Activated naive CD4-positive, alpha-beta T cell treated with anti-CD3 and anti-CD28 coated beads, Interleukin-2, amount 50 U/mL, for 24 hours (primary cell): Measurements from ENCODE around the gene SMIM35.

Source experiments
- H3K27ac Mint-ChIP-seq: one replicate; pipeline ENCODE4 v1.8.0; 2021; ENCODE audit warnings: mild to moderate bottlenecking, mixed read lengths
- H3K27me3 Mint-ChIP-seq: one replicate; pipeline ENCODE4 v1.8.0; 2021; ENCODE audit warnings: mixed read lengths
- H3K36me3 Mint-ChIP-seq: one replicate; pipeline ENCODE4 v1.8.0; 2021; ENCODE audit warnings: mixed read lengths
- H3K4me1 Mint-ChIP-seq: one replicate; pipeline ENCODE4 v1.8.0; 2021; ENCODE audit warnings: mixed read lengths
- H3K4me3 Mint-ChIP-seq: one replicate; pipeline ENCODE4 v1.8.0; 2021; ENCODE audit warnings: mild to moderate bottlenecking, mixed read lengths
- H3K9me3 Mint-ChIP-seq: one replicate; pipeline ENCODE4 v1.8.0; 2021; ENCODE audit warnings: mixed read lengths

The SMIM35 gene

DNA sequence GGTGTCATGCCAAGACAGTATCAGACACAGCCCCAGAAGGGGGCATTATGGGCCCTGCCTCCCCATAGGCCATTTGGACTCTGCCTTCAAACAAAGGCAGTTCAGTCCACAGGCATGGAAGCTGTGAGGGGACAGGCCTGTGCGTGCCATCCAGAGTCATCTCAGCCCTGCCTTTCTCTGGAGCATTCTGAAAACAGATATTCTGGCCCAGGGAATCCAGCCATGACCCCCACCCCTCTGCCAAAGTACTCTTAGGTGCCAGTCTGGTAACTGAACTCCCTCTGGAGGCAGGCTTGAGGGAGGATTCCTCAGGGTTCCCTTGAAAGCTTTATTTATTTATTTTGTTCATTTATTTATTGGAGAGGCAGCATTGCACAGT is 85.9 kb downstream of the SMIM35 start:
- peaks cover 27% of the 10 kb centered on the region for H3K36me3 Mint-ChIP-seq
- no peak overlapping the region for H3K4me3 Mint-ChIP-seq
- no peaks in the 10 kb centered on the region for H3K27me3 Mint-ChIP-seq
- no peak overlapping the region for H3K27ac Mint-ChIP-seq
- H3K4me1 Mint-ChIP-seq: peaks cover 84% of the 10 kb centered on the region
- H3K9me3 Mint-ChIP-seq: peaks cover 9% of the 10 kb centered on the region

DNA sequence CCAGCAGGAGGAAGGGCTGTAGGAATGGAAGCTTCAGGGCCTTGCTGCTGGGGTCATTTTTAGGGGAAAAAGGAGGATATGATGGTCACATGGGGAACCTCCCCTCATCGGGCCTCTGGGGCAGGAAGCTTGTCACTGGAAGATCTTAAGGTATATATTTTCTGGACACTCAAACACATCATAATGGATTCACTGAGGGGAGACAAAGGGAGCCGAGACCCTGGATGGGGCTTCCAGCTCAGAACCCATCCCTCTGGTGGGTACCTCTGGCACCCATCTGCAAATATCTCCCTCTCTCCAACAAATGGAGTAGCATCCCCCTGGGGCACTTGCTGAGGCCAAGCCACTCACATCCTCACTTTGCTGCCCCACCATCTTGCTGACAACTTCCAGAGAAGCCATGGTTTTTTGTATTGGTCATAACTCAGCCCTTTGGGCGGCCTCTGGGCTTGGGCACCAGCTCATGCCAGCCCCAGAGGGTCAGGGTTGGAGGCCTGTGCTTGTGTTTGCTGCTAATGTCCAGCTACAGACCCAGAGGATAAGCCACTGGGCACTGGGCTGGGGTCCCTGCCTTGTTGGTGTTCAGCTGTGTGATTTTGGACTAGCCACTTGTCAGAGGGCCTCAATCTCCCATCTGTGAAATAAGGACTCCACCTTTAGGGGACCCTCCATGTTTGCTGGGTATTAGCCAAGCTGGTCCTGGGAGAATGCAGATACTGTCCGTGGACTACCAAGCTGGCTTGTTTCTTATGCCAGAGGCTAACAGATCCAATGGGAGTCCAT is 86.5 kb downstream of the SMIM35 start:
- Mint-ChIP-seq H3K27ac (no peak overlapping the region), H3K9me3 (peaks cover 9% of the 10 kb centered on the region), H3K4me3 (no peak overlapping the region), H3K27me3 (no peaks in the 10 kb centered on the region), H3K36me3 (peaks cover 29% of the 10 kb centered on the region), H3K4me1 (peaks cover 82% of the 10 kb centered on the region)

DNA sequence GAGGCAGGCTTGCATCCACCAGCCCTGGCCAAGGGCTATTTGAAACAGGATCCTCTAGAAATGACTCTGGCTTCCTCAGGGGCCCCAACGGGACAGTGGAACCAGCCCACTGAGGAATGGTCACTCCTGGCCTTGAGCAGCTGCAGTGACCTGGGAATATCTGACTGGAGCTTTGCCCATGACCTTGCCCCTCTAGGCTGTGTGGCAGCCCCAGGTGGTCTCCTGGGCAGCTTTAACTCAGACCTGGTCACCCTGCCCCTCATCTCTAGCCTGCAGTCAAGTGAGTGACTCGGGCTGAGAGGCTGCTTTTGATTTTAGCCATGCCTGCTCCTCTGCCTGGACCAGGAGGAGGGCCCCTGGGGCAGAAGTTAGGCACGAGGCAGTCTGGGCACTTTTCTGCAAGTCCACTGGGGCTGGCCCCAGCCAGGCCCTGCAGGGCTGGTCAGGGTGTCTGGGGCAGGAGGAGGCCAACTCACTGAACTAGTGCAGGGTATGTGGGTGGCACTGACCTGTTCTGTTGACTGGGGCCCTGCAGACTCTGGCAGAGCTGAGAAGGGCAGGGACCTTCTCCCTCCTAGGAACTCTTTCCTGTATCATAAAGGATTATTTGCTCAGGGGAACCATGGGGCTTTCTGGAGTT is 87.3 kb downstream of the SMIM35 start:
- H3K9me3 Mint-ChIP-seq: peaks cover 9% of the 10 kb centered on the region
- no peak overlapping the region for H3K27ac Mint-ChIP-seq
- no peaks in the 10 kb centered on the region for H3K27me3 Mint-ChIP-seq
- peaks cover 29% of the 10 kb centered on the region for H3K36me3 Mint-ChIP-seq
- no peak overlapping the region for H3K4me3 Mint-ChIP-seq
- peaks cover 79% of the 10 kb centered on the region for H3K4me1 Mint-ChIP-seq

DNA sequence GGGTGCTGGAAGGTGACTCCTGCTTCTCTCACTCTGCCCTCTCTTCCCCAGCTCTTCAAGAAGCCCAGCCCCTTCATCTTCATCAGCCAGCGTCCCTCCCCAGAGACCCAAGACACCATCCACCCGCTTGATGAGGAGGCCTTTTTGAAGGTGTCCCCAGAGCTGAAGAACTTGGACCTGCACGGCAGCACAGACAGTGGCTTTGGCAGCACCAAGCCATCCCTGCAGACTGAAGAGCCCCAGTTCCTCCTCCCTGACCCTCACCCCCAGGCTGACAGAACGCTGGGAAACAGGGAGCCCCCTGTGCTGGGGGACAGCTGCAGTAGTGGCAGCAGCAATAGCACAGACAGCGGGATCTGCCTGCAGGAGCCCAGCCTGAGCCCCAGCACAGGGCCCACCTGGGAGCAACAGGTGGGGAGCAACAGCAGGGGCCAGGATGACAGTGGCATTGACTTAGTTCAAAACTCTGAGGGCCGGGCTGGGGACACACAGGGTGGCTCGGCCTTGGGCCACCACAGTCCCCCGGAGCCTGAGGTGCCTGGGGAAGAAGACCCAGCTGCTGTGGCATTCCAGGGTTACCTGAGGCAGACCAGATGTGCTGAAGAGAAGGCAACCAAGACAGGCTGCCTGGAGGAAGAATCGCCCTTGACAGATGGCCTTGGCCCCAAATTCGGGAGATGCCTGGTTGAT is 88.0 kb downstream of the SMIM35 start:
- H3K27ac Mint-ChIP-seq: peak overlapping the region; percentile 17
- H3K27me3 Mint-ChIP-seq: no peaks in the 10 kb centered on the region
- H3K4me1 Mint-ChIP-seq: peaks cover 79% of the 10 kb centered on the region
- H3K36me3 Mint-ChIP-seq: peaks cover 31% of the 10 kb centered on the region
- H3K9me3 Mint-ChIP-seq: peaks cover 5% of the 10 kb centered on the region
- H3K4me3 Mint-ChIP-seq: no peak overlapping the region

- Mint-ChIP-seq H3K27ac (peak overlapping the region; percentile 48), H3K4me3 (no peak overlapping the region), H3K36me3 (peaks cover 27% of the 10 kb centered on the region), H3K4me1 (peaks cover 79% of the 10 kb centered on the region), H3K27me3 (no peaks in the 10 kb centered on the region), H3K9me3 (no peaks in the 10 kb centered on the region)
Measured at GRCh38 chr11:117997823-117998579, 88.8 kb downstream of the SMIM35 start.

DNA sequence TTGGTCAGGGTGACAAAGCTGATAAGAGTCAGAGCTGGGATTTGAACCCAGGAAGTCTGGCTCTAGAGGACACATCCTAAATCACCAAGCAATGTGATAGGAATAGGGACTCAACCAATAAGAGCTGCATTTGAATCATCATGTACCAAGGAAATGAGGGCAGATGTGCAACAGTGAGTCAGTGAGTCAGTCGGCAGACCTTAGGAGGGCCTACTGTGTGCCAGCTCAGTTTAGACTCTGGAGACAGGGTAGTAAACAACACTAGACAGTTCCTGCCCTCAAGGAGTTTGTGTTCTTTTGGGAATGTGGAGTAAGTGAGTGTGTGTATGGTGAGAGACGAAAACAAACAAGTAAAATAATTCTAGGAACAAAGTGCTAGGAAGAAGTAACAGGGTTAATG is 89.4 kb downstream of the SMIM35 start:
- no peaks in the 10 kb centered on the region for H3K9me3 Mint-ChIP-seq
- peaks cover 79% of the 10 kb centered on the region for H3K4me1 Mint-ChIP-seq
- H3K27me3 Mint-ChIP-seq: no peaks in the 10 kb centered on the region
- H3K27ac Mint-ChIP-seq: peak overlapping the region; percentile 6
- peaks cover 33% of the 10 kb centered on the region for H3K36me3 Mint-ChIP-seq
- H3K4me3 Mint-ChIP-seq: no peak overlapping the region

GRCh38 chr11:117996058-117996457 is 90.7 kb downstream of the SMIM35 start:
- H3K4me1 Mint-ChIP-seq: peaks cover 79% of the 10 kb centered on the region
- H3K27me3 Mint-ChIP-seq: no peaks in the 10 kb centered on the region
- peak overlapping the region; percentile 90 for H3K27ac Mint-ChIP-seq
- H3K4me3 Mint-ChIP-seq: no peak overlapping the region
- H3K36me3 Mint-ChIP-seq: peaks cover 43% of the 10 kb centered on the region
- no peaks in the 10 kb centered on the region for H3K9me3 Mint-ChIP-seq

GRCh38 chr11:117995472-117995871 is 91.3 kb downstream of the SMIM35 start:
- Mint-ChIP-seq H3K4me1 (peaks cover 77% of the 10 kb centered on the region), H3K4me3 (no peak overlapping the region), H3K27me3 (no peaks in the 10 kb centered on the region), H3K9me3 (no peaks in the 10 kb centered on the region), H3K36me3 (peaks cover 43% of the 10 kb centered on the region), H3K27ac (peak overlapping the region; percentile 90)

- Mint-ChIP-seq H3K4me3 (no peak overlapping the region), H3K4me1 (peaks cover 82% of the 10 kb centered on the region), H3K27me3 (no peaks in the 10 kb centered on the region), H3K9me3 (no peaks in the 10 kb centered on the region), H3K36me3 (peaks cover 46% of the 10 kb centered on the region), H3K27ac (peak overlapping the region; percentile 59)
Measured at GRCh38 chr11:117993988-117994745, 92.6 kb downstream of the SMIM35 start.

DNA sequence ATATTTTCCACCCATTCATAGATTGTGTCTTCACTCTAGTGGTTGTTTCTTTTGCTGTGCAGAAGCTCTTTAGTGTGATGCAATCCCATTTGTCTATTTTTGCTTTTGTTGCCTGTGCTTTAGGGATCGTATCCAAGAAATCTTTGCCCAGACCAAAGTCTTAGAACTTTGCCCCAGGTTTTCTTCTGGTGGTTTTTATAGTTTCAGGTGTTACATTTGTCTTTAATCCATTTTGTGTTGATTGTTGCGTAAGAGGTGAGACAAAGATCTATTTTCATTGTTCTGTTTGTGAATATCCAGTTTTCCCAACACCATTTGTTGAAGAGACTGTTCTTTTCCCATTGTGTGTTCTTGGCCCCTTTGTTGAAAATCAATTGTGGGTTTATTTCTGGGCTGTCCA is 94.1 kb downstream of the SMIM35 start:
- Mint-ChIP-seq H3K27ac (peak overlapping the region; percentile 84), H3K4me1 (peaks cover 86% of the 10 kb centered on the region), H3K4me3 (peak overlapping the region; percentile 68), H3K9me3 (no peaks in the 10 kb centered on the region), H3K36me3 (peaks cover 40% of the 10 kb centered on the region), H3K27me3 (no peaks in the 10 kb centered on the region)

GRCh38 chr11:117992136-117992535 is 94.6 kb downstream of the SMIM35 start:
- peaks cover 86% of the 10 kb centered on the region for H3K4me1 Mint-ChIP-seq
- peak overlapping the region; percentile 91 for H3K27ac Mint-ChIP-seq
- H3K4me3 Mint-ChIP-seq: peak overlapping the region; percentile 76
- no peaks in the 10 kb centered on the region for H3K9me3 Mint-ChIP-seq
- H3K36me3 Mint-ChIP-seq: peaks cover 38% of the 10 kb centered on the region
- no peaks in the 10 kb centered on the region for H3K27me3 Mint-ChIP-seq

GRCh38 chr11:117989351-117990102 is 97.2 kb downstream of the SMIM35 start:
- Mint-ChIP-seq H3K27me3 (no peaks in the 10 kb centered on the region), H3K36me3 (peaks cover 31% of the 10 kb centered on the region), H3K4me3 (peak overlapping the region; percentile 88)

GRCh38 chr11:117986981-117987574 is 99.7 kb downstream of the SMIM35 start:
- peaks cover 20% of the 10 kb centered on the region for H3K36me3 Mint-ChIP-seq

More at GRCh38 chr11:117989351-117990102, 97.2 kb downstream of the SMIM35 start:
- Mint-ChIP-seq H3K9me3 (no peaks in the 10 kb centered on the region), H3K4me1 (peaks cover 92% of the 10 kb centered on the region), H3K27ac (peak overlapping the region; percentile 76)

More at GRCh38 chr11:117986981-117987574, 99.7 kb downstream of the SMIM35 start:
- H3K4me1 Mint-ChIP-seq: peaks cover 86% of the 10 kb centered on the region
- no peaks in the 10 kb centered on the region for H3K27me3 Mint-ChIP-seq
- H3K9me3 Mint-ChIP-seq: no peaks in the 10 kb centered on the region
- peak overlapping the region; percentile 90 for H3K27ac Mint-ChIP-seq
- H3K4me3 Mint-ChIP-seq: peak overlapping the region; percentile 88
